Smooth muscle cell of trachea (primary cell): ENCODE results near the gene PSG4. TPM values are rescaled to one million over a fixed set of nuclear protein-coding genes. Genes with fewer than 3 reads are reported as not detected.

Experiments used
- total RNA-seq: library from RNA; depleted of rRNA; stranded (reverse); fragments of >200 nt; gene quantifications from 2 replicates; pipeline ENCODE4 v1.2.1, GENCODE V29; 2014

The PSG4 gene
- 0.29 and 48.5 TPM in 2 replicates for total RNA-seq

GRCh38 chr19:43205471-43206105 is at the start of gene PSG4:
Gene PSG4 (minus strand): TSS chr19:43205638. CDS start chr19:43205536, 102 bp downstream.

GRCh38 chr19:43186311-43186935 is 19.0 kb downstream of the PSG4 start, which contains the start of gene PSG5:
Gene PSG5 (minus strand): TSS chr19:43186536. CDS start chr19:43186405, 131 bp downstream.

Other genes starting within 250 kb of the PSG4 start
- gene PSG11, start 179.2 kb downstream of the PSG4 start, total RNA-seq, result not detected in 2 replicates
- 0.50 TPM in 1 of 2 replicates, not detected in the other for gene PSG2, start 122.9 kb downstream of the PSG4 start, total RNA-seq
- gene PSG5, start 19.1 kb downstream of the PSG4 start, total RNA-seq, result 8.6 and 19.8 TPM in 2 replicates
- 0.17 TPM in 1 of 2 replicates, not detected in the other for gene PSG9, start 63.9 kb upstream of the PSG4 start, total RNA-seq
- under 0.01 and 0.17 TPM in 2 replicates for gene CD177, start 148.0 kb upstream of the PSG4 start, total RNA-seq
- gene TEX101, start 209.3 kb upstream of the PSG4 start, total RNA-seq, result not detected in 2 replicates